OCI-LY1 (cell line): ENCODE results near the gene MAGI2.

Experiments
- H2AFZ ChIP-seq: fragments of 200-600 bp; sonication (generic), shearing (Covaris generic); 2 replicates; pipeline ENCODE4 v1.6.0; 2014; ENCODE audit warnings: antibody characterized with exemption, mild to moderate bottlenecking, low read length
- H3F3A ChIP-seq: fragments of 200-600 bp; sonication (generic), shearing (Covaris generic); 2 replicates; pipeline ENCODE4 v1.6.0; 2014; ENCODE audit warnings: mild to moderate bottlenecking, antibody characterized with exemption, low read length, moderate library complexity; ENCODE audit not compliant: insufficient read depth
- H3K27ac ChIP-seq: fragments of 200-600 bp; sonication (generic); 2 replicates; pipeline ENCODE4 v1.5.1; 2014; ENCODE audit warnings: low read length, mixed run types, mild to moderate bottlenecking, low read depth; ENCODE audit not compliant: poor library complexity, severe bottlenecking
- H3K27me3 ChIP-seq: fragments of 200-600 bp; sonication (generic); 2 replicates; pipeline ENCODE4 v1.6.0; 2014; ENCODE audit warnings: antibody characterized with exemption, mild to moderate bottlenecking, low read length, moderate library complexity; ENCODE audit not compliant: insufficient read depth
- H3K36me3 ChIP-seq: fragments of 200-600 bp; sonication (generic); 2 replicates; pipeline ENCODE4 v1.6.1; 2014; ENCODE audit warnings: mild to moderate bottlenecking, antibody characterized with exemption, low read length, moderate library complexity, mixed read lengths; ENCODE audit not compliant: insufficient read depth
- H3K4me1 ChIP-seq: fragments of 200-600 bp; sonication (generic); 2 replicates; pipeline ENCODE4 v1.5.1; 2014; ENCODE audit warnings: mild to moderate bottlenecking, low read length, moderate library complexity; ENCODE audit not compliant: insufficient read depth, severe bottlenecking
- H3K4me2 ChIP-seq: fragments of 200-600 bp; sonication (generic), shearing (Covaris generic); 2 replicates; pipeline ENCODE4 v1.6.1; 2014; ENCODE audit warnings: low read length
- H3K4me3 ChIP-seq: fragments of 200-600 bp; sonication (generic); 2 replicates; pipeline ENCODE4 v1.5.1; 2014; ENCODE audit warnings: low read length, low read depth, mild to moderate bottlenecking, mixed read lengths; ENCODE audit not compliant: poor library complexity, severe bottlenecking
- H3K79me2 ChIP-seq: fragments of 200-600 bp; shearing (Covaris generic); 2 replicates; pipeline ENCODE4 v1.6.1; 2016; ENCODE audit warnings: mixed run types, low read length, mixed read lengths; ENCODE audit not compliant: insufficient read depth
- H3K9ac ChIP-seq: fragments of 200-600 bp; sonication (generic), shearing (Covaris generic); 2 replicates; pipeline ENCODE4 v1.6.1; 2014; ENCODE audit warnings: mild to moderate bottlenecking, low read length, mixed read lengths
- H3K9me2 ChIP-seq: fragments of 200-600 bp; sonication (generic), shearing (Covaris generic); 2 replicates; pipeline ENCODE4 v1.6.1; 2014; ENCODE audit warnings: low read depth, mild to moderate bottlenecking, low read length, mixed read lengths
- H3K9me3 ChIP-seq: fragments of 200-600 bp; shearing (Covaris generic); 2 replicates; pipeline ENCODE4 v1.6.1; 2014; ENCODE audit warnings: low read length, mixed read lengths
- H4K20me1 ChIP-seq: fragments of 200-600 bp; sonication (generic), shearing (Covaris generic); 2 replicates; pipeline ENCODE4 v1.6.0; 2016; ENCODE audit warnings: mild to moderate bottlenecking, low read length; ENCODE audit not compliant: insufficient read depth
- CTCF ChIP-seq: fragments of 200-600 bp; sonication (generic), shearing (Covaris generic); IDR thresholded peaks from 2 replicates; pipeline ENCODE4 v1.5.1; 2017; ENCODE audit warnings: mild to moderate bottlenecking, antibody characterized with exemption, low read length, moderate library complexity, mixed read lengths
- EZH2 ChIP-seq: fragments of 200-600 bp; sonication (generic), shearing (Covaris generic); IDR thresholded peaks from 2 replicates; pipeline ENCODE4 v1.8.0; 2017; ENCODE audit warnings: borderline replicate concordance, mixed run types, mild to moderate bottlenecking, antibody characterized with exemption, low read length, moderate library complexity, mixed read lengths

Gene MAGI2

GRCh38 chr7:78168865-78169264, 1284.6 kb downstream of the MAGI2 start:
- Histone ChIP-seq H3K4me3 (no peak overlapping the region), H3F3A (no peaks in the 10 kb centered on the region), H3K27me3 (peaks cover 8% of the 10 kb centered on the region; the same call in 1 of the 2 replicates), H3K9ac (no peak overlapping the region), H3K27ac (no peak overlapping the region), H3K9me2 (no peaks in the 10 kb centered on the region), H4K20me1 (no peaks in the 10 kb centered on the region), H3K4me2 (no peak overlapping the region), H3K79me2 (no peaks in the 10 kb centered on the region), H3K4me1 (no peaks in the 10 kb centered on the region), H3K9me3 (no peaks in the 10 kb centered on the region), H2AFZ (no peak overlapping the region), H3K36me3 (no peaks in the 10 kb centered on the region)
- no peak for TF ChIP-seq CTCF
- no peak for TF ChIP-seq EZH2

GRCh38 chr7:78167860-78168259, 1285.6 kb downstream of the MAGI2 start:
- H3K36me3 ChIP-seq = no peaks in the 10 kb centered on the region
- no peak overlapping the region for H3K4me3 ChIP-seq
- no peaks in the 10 kb centered on the region for H3K79me2 ChIP-seq
- H3K9me3 ChIP-seq = no peaks in the 10 kb centered on the region
- no peaks in the 10 kb centered on the region for H3K9me2 ChIP-seq
- no peak overlapping the region for H3K9ac ChIP-seq
- no peak overlapping the region for H2AFZ ChIP-seq
- H4K20me1 ChIP-seq = no peaks in the 10 kb centered on the region
- H3K4me1 ChIP-seq = no peaks in the 10 kb centered on the region
- no peaks in the 10 kb centered on the region for H3F3A ChIP-seq
- H3K27ac ChIP-seq = no peak overlapping the region
- TF ChIP-seq CTCF = no peak
- no peak for TF ChIP-seq EZH2
- no peak overlapping the region for H3K4me2 ChIP-seq
- peaks cover 8% of the 10 kb centered on the region; the same call in 1 of the 2 replicates for H3K27me3 ChIP-seq

- Histone ChIP-seq H3K9me2 (no peaks in the 10 kb centered on the region), H3K9me3 (no peaks in the 10 kb centered on the region), H3K27ac (no peak overlapping the region), H2AFZ (no peak overlapping the region), H4K20me1 (no peaks in the 10 kb centered on the region), H3K79me2 (no peaks in the 10 kb centered on the region), H3F3A (no peaks in the 10 kb centered on the region), H3K4me3 (no peak overlapping the region), H3K4me2 (no peak overlapping the region), H3K9ac (no peak overlapping the region), H3K27me3 (no peaks in the 10 kb centered on the region), H3K36me3 (no peaks in the 10 kb centered on the region), H3K4me1 (no peaks in the 10 kb centered on the region)
- TF ChIP-seq CTCF = no peak
- no peak for TF ChIP-seq EZH2
Observed at GRCh38 chr7:78165854-78166253, 1287.6 kb downstream of the MAGI2 start.
